DMS153 (cell line): ENCODE measurements around the gene GPC5.

ENCODE experiments used
- DNase-seq: peaks from one replicate; lab custom pipeline; 2025; lab: John Stamatoyannopoulos, UW

Gene GPC5

DNA sequence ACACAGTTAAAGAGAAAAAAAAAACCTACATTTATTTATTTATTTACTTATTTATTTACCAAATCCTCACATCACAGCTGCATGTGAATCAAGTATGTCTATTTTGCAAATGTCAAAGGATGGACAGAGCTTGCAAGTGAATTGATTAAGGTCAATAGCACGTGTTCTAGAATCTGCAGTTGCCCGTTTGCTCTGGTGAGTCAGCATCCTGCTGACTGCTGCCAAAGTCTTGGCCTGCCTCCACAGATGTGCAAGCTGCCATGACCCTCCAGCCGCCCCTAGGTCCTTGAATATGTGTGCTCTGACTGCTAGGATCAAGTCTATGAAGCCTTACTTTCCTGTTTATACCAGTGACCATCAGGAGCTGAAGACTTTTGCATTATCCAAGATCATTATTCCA lies 320.6 kb downstream of the GPC5 start:
- DNase-seq = no peak

DNA sequence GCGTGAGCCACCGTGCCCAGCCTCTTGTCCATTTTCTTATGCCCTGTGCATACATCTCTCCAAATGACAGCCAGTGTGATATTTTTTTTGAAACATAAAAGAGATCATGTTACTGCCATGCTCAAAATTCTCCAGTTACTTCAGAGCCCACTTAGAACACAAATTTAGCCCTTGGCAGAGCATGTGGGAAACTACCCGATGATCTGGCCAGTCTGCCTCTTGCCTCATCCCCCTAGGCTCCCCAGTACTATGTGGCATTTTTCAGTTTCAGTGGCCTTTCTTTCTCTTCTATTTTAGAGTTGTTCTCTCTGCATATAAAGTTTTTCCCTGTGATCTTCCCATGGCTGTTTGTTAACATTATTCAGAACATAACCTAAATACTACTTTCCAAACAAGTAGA lies 323.0 kb downstream of the GPC5 start:
- DNase-seq = no peak

DNA sequence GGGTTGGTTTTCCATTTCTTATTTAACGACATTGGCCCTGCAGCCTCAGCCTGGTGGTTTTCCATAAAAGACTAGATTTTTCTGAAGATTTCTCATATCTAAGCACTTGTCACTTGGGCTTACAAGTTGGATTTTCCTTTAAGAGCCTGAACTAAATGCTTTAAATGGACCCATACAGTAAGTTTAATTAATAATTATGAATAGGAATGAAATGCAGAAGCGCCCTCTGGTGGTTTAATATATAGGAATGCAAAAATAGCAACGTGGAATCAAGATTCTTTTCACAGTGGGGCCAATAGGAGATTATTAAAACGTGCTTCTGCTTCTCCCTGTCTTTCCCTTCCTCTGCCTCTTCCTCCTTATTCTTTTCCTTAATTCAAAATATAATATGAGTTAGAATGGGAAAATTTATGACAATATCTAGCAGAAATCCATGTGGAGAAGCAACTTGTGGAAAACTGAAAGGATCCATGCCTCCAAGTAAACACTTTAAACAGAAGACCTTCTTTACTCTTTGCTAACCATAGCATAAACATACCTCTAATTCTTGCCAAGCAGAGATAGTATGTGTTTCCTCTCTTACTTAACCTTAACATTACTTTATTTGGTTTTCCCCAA lies 324.0 kb downstream of the GPC5 start:
- DNase-seq = no peak

GRCh38 chr13:91724591-91724990 lies 326.2 kb downstream of the GPC5 start:
- no peak for DNase-seq

GRCh38 chr13:91725646-91726045 lies 327.2 kb downstream of the GPC5 start:
- no peak for DNase-seq

DNA sequence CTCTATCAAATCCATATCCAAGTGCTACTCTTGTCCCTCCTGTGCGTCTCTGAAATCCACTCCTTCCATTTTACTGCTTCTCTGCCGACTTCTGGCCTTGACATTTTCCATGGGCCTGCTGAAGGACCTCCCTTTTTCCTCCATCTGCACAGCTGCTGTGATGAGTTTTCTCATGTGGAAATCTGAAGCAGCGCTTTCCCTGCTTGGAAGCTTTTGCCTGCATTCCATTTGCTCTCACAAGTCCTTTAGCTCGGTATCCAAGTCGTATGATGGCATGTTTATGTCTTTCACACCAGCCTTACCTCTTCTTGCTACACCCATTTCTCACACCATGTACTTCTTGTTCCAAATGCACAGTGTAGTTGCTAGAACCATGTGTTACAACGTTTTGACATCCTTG lies 328.2 kb downstream of the GPC5 start:
- DNase-seq = no peak

DNA sequence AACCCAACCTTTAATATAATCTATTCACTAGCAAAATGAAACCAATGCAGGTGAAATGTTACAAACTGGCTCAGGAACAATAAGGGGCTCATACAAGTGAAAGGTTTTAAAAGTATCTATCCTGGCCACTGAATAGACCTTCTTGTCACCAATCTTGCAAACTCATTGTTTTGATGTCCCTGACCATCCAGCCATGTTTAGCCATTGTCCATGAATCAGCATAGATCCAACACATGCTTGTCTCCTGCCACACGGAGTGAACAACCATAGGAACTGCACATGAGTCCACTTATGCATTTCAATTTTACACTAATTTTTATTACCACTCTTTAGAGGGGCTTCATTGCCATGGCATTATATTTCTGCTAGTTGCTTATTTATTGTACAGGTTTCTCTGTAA lies 331.4 kb downstream of the GPC5 start:
- DNase-seq = no peak

DNA sequence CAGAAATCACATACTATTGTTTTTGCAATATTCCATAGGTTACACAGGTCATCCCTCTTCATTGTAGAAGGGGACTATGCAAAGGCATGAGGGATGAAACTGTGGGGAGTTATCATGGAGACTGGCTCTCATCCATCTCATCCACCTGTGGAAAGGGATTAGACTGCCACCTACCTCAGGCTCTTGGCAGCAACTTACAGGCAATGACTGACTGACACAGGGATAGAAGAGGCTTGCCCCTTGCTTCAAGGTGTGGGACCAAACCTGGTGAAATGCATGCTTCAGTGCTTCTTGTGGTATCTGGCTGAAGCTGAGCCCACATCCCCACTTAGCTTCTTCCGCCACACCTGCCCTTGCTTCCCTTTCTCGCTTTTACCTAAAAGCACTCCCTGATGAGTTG lies 341.3 kb downstream of the GPC5 start:
- no peak for DNase-seq

DNA sequence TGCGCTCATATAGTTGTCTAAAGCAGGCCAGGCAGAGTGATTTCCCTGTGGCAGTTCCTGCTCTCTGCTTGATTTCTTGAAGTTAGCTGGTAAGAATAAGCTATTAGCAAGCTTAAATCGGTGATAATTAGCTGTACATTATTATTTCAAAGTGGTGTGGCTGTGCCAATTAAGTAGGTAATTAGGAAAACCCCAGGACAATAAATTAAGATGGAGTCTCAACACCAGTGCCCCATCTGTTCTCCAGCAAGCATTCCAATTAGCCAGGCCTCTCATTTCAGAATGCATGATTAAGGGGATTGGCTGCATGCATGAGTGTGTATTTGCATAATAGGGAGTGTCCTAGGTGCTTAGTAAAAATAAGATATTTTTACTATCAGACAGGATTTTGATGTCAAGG lies 342.3 kb downstream of the GPC5 start:
- no peak for DNase-seq

DNA sequence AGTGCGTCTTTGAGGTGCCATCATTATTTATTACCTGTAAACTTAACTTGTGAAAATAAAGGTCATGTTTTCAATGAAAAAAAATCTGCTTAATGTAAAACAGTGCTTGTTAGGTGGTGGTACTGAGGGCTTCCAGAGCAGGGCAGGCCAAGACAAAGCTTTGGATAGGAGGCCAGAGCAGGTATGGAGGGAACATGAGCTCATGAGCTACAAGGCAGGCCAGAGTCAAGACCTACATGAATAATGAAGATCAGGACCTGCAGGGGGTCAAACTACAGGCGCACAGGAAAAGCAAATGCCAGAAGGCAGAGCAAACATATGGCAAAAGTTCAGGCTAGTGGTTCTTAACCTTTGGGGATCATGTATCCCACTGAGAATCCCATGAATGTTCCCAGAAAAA lies 343.5 kb downstream of the GPC5 start:
- no peak for DNase-seq

DNA sequence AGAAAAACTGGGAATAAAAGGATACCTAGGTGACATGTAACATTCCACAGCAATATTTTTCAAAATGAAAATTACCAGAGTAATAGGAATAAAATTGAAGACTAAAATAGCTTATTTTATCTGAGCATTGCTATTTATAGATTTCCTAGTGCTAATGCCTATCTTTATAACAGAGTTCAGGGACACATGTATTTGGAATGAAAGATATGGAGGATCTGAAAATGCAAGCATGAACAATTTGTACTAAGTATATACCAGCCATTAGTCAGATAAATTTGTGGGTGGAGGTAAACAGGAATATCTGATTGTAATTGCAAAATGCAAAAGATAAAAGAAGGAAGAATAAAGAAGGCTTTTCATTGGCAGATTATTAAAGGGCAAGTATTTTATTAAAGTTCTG lies 345.9 kb downstream of the GPC5 start:
- DNase-seq = no peak

DNA sequence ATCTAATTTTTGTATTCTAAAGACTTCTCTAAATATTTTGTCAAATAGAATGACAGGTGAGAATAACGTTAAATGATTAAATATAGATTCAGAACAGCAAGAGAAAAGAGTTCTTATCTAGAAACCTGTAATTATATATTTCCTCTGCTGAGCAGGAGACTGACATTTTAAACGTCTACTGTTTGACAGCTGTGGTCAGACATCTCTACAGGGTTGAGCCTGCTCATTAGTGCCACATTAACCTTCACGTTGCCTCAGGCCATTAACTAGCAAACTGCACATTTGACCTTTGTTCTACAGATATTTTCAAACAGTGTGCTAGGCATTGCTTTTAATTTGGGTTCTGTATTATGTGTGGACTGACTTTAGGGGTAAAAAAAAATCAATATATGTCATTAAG lies 347.5 kb downstream of the GPC5 start:
- no peak for DNase-seq

- no peak for DNase-seq
Observed at GRCh38 chr13:91747186-91747585, 348.8 kb downstream of the GPC5 start.

- no peak for DNase-seq
Observed at GRCh38 chr13:91748416-91749089, 350.1 kb downstream of the GPC5 start.

GRCh38 chr13:91758724-91759123 lies 360.3 kb downstream of the GPC5 start:
- DNase-seq = no peak

GRCh38 chr13:91762957-91763356 lies 364.5 kb downstream of the GPC5 start:
- no peak for DNase-seq

DNA sequence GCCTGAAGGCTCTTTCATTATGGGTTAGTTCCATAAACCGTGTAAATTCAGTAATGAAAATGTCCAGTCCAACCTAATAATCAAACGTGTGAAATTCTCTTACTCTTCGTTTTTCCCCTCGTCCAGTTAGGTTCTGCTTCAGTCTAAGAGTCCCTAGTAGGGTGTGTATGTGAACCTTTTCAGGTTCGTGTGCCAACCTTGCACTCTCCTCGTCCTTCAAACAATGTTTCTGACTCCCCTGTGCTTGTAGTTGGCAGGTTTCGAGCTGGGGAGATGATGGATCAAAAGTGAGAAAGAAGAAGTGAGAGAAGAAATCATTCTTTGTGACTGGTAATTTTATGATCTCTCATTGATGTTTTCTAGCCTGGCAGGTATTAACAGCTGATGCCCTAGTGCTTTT lies 366.1 kb downstream of the GPC5 start:
- no peak for DNase-seq

DNA sequence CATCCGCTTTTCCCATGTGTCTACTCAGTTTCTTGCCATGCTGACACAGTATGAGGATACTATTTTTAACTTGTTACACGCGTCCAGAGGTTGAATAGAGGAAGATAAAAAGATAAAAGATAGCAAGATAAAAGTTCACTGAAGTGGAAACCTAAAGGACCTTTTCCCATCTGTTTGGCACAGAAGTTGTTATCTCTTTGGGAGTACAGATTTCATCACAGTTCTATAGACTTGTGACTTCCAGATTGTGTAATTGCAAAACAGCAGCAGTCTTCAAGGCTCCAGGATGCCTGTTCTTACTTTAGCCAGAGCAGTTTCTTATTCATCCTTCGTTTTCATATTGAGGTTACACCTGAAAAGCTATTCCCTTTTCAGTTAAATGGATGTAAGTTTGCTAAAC lies 369.2 kb downstream of the GPC5 start:
- DNase-seq = no peak

DNA sequence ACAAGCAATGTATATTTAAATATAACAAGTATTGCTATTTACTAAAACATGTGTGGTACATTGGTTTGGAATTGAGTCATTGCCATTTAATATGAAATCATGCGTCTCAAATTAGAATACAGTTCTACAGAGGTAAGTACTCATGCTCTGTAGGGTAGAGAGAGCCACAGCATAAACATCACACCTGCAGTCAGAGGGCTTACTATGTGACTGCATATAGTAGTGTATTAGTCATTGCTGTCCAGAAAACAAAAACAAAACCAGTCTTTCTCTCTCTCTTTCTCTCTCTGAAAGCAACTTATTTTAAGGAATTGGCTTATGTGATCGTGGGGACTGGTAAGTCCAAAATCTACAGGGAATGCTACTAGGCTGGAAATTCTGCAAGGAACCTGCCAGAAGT lies 370.3 kb downstream of the GPC5 start:
- DNase-seq = no peak

- no peak for DNase-seq
Observed at GRCh38 chr13:91771229-91771628, 372.8 kb downstream of the GPC5 start.

GRCh38 chr13:91773591-91774227 lies 375.3 kb downstream of the GPC5 start:
- DNase-seq = no peak

DNA sequence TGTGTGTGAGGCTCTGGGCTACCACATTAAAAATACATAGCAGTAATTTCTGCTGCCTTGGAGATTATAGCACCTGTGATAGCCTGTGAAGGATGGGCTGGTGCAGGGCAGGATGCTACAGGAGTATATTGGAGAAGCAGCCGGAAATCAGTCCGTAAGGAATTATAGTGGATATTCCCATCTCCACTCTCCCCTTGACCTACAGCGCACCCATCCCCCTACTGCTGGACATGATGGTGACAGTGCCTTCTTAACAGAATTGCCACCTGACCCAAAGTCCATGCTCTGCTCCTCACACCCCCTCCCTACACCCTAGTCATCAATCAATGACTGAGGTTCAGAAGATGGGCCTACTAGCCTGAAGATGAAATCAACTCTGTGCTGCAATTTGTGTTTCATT lies 376.0 kb downstream of the GPC5 start:
- no peak for DNase-seq

- no peak for DNase-seq
Observed at GRCh38 chr13:91776611-91777193, 378.3 kb downstream of the GPC5 start.
